SK-N-SH treated with all-trans-retinoic acid at 6 μM for 48 hours (cell line): ENCODE data around the gene CEP44.

Source experiments
- ARNTL ChIP-seq: fragments of 450-650 bp; formaldehyde crosslinking; IDR thresholded peaks from 2 replicates; pipeline ENCODE4 v1.5.0; 2020; ENCODE audit warnings: low read depth, mild to moderate bottlenecking, moderate library complexity, borderline replicate concordance
- CSDC2 ChIP-seq: fragments of 250-450 bp; sonication (Bioruptor Pico); IDR thresholded peaks from 2 replicates; pipeline ENCODE4 v1.5.0; 2020; ENCODE audit warnings: mild to moderate bottlenecking, moderate library complexity
- PATZ1 ChIP-seq: fragments of 250-450 bp; sonication (Bioruptor Pico); IDR thresholded peaks from 2 replicates; pipeline ENCODE4 v1.8.0; 2020; ENCODE audit warnings: mild to moderate bottlenecking, moderate library complexity, borderline replicate concordance
- RARB ChIP-seq: fragments of 250-450 bp; sonication (Bioruptor Pico); IDR thresholded peaks from 2 replicates; pipeline ENCODE4 v1.8.0; 2021; ENCODE audit warnings: mild to moderate bottlenecking, moderate library complexity
- SNAI2 ChIP-seq: fragments of 250-450 bp; sonication (Bioruptor Pico); IDR thresholded peaks from 2 replicates; pipeline ENCODE4 v1.5.0; 2020; ENCODE audit warnings: mild to moderate bottlenecking, moderate library complexity
- TOX ChIP-seq: fragments of 250-450 bp; sonication (Bioruptor Pico); IDR thresholded peaks from 2 replicates; pipeline ENCODE4 v1.8.0; 2021; ENCODE audit warnings: mild to moderate bottlenecking, moderate library complexity, borderline replicate concordance
- ZC3H10 ChIP-seq: fragments of 250-450 bp; sonication (Bioruptor Pico); IDR thresholded peaks from 2 replicates; pipeline ENCODE4 v1.5.1; 2021; ENCODE audit warnings: mild to moderate bottlenecking, moderate library complexity
- ZFP30 ChIP-seq: fragments of 450-650 bp; formaldehyde crosslinking; IDR thresholded peaks from 2 replicates; pipeline ENCODE4 v1.5.0; 2022; ENCODE audit warnings: mild to moderate bottlenecking, moderate library complexity
- ZNF8 ChIP-seq: fragments of 450-650 bp; formaldehyde crosslinking; IDR thresholded peaks from 2 replicates; pipeline ENCODE4 v1.5.0; 2020; ENCODE audit warnings: mild to moderate bottlenecking, moderate library complexity
- TF ChIP-seq, protein P1 (sequence below): fragments of 250-450 bp; sonication (Bioruptor Pico); IDR thresholded peaks from 2 replicates; pipeline ENCODE4 v1.5.1; 2020; ENCODE audit warnings: low read depth, mild to moderate bottlenecking, moderate library complexity

DNA sequence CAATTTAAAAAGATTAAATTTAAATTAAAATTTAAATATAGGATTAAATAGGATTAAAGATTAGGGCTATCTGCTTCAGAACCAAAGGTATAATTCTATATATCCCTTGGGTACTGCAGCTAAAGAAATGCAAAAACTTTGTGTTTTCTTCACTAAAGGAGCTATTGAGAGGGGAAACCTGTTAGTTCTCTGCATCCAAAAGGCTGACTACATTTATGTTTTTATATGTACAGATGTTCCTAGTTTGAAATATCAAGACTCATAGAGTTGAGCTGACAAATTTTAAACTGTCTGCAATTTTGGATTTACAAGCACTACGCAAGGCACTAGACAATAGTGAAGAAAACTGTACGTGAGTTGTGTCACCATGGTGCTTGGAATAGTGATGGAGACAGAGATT is 95.2 kb downstream of the CEP44 start:
- TF ChIP-seq ZFP30 (no peak), PATZ1 (CRISPR knock-in tag) (no peak), SNAI2 (CRISPR knock-in tag) (no peak), ZNF8 (CRISPR knock-in tag) (no peak), RARB (CRISPR knock-in tag) (no peak), CSDC2 (CRISPR knock-in tag) (no peak), TOX (CRISPR knock-in tag) (no peak), ZC3H10 (CRISPR knock-in tag) (no peak), ARNTL (CRISPR knock-in tag) (no peak)
- TF ChIP-seq, protein P1, sequence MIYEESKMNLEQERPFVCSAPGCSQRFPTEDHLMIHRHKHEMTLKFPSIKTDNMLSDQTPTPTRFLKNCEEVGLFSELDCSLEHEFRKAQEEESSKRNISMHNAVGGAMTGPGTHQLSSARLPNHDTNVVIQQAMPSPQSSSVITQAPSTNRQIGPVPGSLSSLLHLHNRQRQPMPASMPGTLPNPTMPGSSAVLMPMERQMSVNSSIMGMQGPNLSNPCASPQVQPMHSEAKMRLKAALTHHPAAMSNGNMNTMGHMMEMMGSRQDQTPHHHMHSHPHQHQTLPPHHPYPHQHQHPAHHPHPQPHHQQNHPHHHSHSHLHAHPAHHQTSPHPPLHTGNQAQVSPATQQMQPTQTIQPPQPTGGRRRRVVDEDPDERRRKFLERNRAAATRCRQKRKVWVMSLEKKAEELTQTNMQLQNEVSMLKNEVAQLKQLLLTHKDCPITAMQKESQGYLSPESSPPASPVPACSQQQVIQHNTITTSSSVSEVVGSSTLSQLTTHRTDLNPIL (CRISPR knock-in tag), result no peak
